Fibroblast of lung (primary cell): ENCODE measurements around the gene LRRC8C. TPM values are rescaled to one million over a fixed set of nuclear protein-coding genes. Genes with fewer than 3 reads are reported as not detected.

Experiments used
- DNase-seq, 2 donors: peaks; one replicate each; pipeline versions ENCODE4 v3.0.0 to v3.0.0-alpha.2; 2010; ENCODE audit warnings: low read depth in 2 of 2
- H2AFZ ChIP-seq: 2 replicates; pipeline ENCODE4 v1.5.1; 2012; ENCODE audit warnings: low read length, control low read depth, inconsistent platforms
- H3K27ac ChIP-seq: 2 replicates; pipeline ENCODE4 v1.5.1; 2011; ENCODE audit warnings: low read length, control low read depth; ENCODE audit not compliant: insufficient read depth
- H3K27me3 ChIP-seq: 2 replicates; pipeline ENCODE4 v1.5.1; 2011; ENCODE audit warnings: mild to moderate bottlenecking, low read length; ENCODE audit not compliant: control insufficient read depth, insufficient read depth
- H3K36me3 ChIP-seq: 2 replicates; pipeline ENCODE4 v1.5.1; 2011; ENCODE audit warnings: low read length; ENCODE audit not compliant: control insufficient read depth, insufficient read depth
- H3K4me1 ChIP-seq: 2 replicates; pipeline ENCODE4 v1.5.1; 2011; ENCODE audit warnings: low read length; ENCODE audit not compliant: control insufficient read depth, insufficient read depth; ENCODE audit errors: extremely low read depth
- H3K4me2 ChIP-seq: 2 replicates; pipeline ENCODE4 v1.5.1; 2011; ENCODE audit warnings: low read length, control low read depth; ENCODE audit not compliant: insufficient read depth; ENCODE audit errors: extremely low read depth
- H3K4me3 ChIP-seq, 4 experiments: fragments of 200-600 bp in 1 of 4; sonication (generic) in 1 of 4; replicated peaks in 1 of 4; 2 replicates each; pipeline ENCODE4 v1.5.1; 2011 to 2016; ENCODE audit warnings: low read length in 4 of 4, low read depth in 3 of 4, mild to moderate bottlenecking in 3 of 4, control low read depth in 2 of 4, inconsistent platforms in 1 of 4, mixed read lengths in 1 of 4; ENCODE audit not compliant: insufficient read depth in 1 of 4; ENCODE audit errors: control extremely low read depth in 1 of 4
- H3K79me2 ChIP-seq: 2 replicates; pipeline ENCODE4 v1.5.1; 2012; ENCODE audit warnings: mild to moderate bottlenecking, low read length, inconsistent platforms; ENCODE audit not compliant: control insufficient read depth, insufficient read depth
- H3K9ac ChIP-seq: 2 replicates; pipeline ENCODE4 v1.5.1; 2011; ENCODE audit warnings: mild to moderate bottlenecking, low read length, control low read depth; ENCODE audit not compliant: insufficient read depth
- H3K9me3 ChIP-seq: 2 replicates; pipeline ENCODE4 v1.5.1; 2012; ENCODE audit warnings: low read depth, low read length; ENCODE audit not compliant: control insufficient read depth, insufficient read depth
- H4K20me1 ChIP-seq: 2 replicates; pipeline ENCODE4 v1.5.1; 2011; ENCODE audit warnings: low read length; ENCODE audit not compliant: control insufficient read depth, insufficient read depth; ENCODE audit errors: extremely low read depth
- CTCF ChIP-seq, 2 donors: IDR thresholded peaks in 1 of 2; conservative IDR thresholded peaks in 1 of 2; 1 replicate in 1 of 2; 2 replicates in 1 of 2; pipeline ENCODE4 v1.5.1; 2011 to 2012; ENCODE audit warnings: low read length in 2 of 2, control low read depth in 1 of 2, inconsistent platforms in 1 of 2, low read depth in 1 of 2, mild to moderate bottlenecking in 1 of 2
- EZH2 ChIP-seq: IDR thresholded peaks from 2 replicates; pipeline ENCODE4 v1.5.1; 2012; ENCODE audit warnings: low read length, control low read depth, mild to moderate bottlenecking; ENCODE audit errors: missing control alignments
- polyA plus RNA-seq, 2 donors: library from polyadenylated mRNA; depleted of rRNA in 1 of 2; stranded (reverse) in 1 of 2; unstranded in 1 of 2; fragments of >200 nt; gene quantifications; 2 replicates each; pipeline ENCODE4 v1.2.1, GENCODE V29; 2011 to 2012; ENCODE audit warnings: missing spikeins in 1 of 2
- total RNA-seq: library from RNA; depleted of rRNA; stranded (reverse); fragments of >200 nt; gene quantifications from 2 replicates; pipeline ENCODE4 v1.2.1, GENCODE V29; 2014

The LRRC8C gene
- total and polyA plus RNA-seq, 2 donors (not counting 1 experiment from before 2014, with no cell fraction given): 5.4 to 13.2 TPM

- Histone ChIP-seq H3K36me3 (no peaks in the 10 kb centered on the region), H3K79me2 (peaks cover 40% of the 10 kb centered on the region), H3K27ac (no peak overlapping the region), H2AFZ (no peak overlapping the region), H3K9ac (no peak overlapping the region), H3K27me3 (no peaks in the 10 kb centered on the region), H3K4me1 (no peaks in the 10 kb centered on the region), H4K20me1 (no peaks in the 10 kb centered on the region), H3K9me3 (no peaks in the 10 kb centered on the region), H3K4me3 (no peak overlapping the region), H3K4me2 (no peak overlapping the region)
- no peak for DNase-seq
- TF ChIP-seq EZH2 (no peak), CTCF (conservative IDR thresholded peaks at IDR 0.05 in 1 of 2, IDR thresholded peaks at IDR 0.05 in 1 of 2; ENCODE audit: low read depth in 1 of 2, low read length in 2 of 2) (no peak)
Observed at GRCh38 chr1:89665941-89666340, 33.0 kb downstream of the LRRC8C start.

GRCh38 chr1:89666640-89667039 is 33.7 kb downstream of the LRRC8C start:
- no peak overlapping the region for H2AFZ ChIP-seq
- H3K4me1 ChIP-seq: no peaks in the 10 kb centered on the region
- no peaks in the 10 kb centered on the region for H4K20me1 ChIP-seq
- H3K4me3 ChIP-seq: no peak overlapping the region
- H3K4me2 ChIP-seq: no peak overlapping the region
- H3K27ac ChIP-seq: no peak overlapping the region
- no peaks in the 10 kb centered on the region for H3K36me3 ChIP-seq
- DNase-seq: no peak
- H3K79me2 ChIP-seq: peaks cover 38% of the 10 kb centered on the region
- H3K9me3 ChIP-seq: no peaks in the 10 kb centered on the region
- no peaks in the 10 kb centered on the region for H3K27me3 ChIP-seq
- TF ChIP-seq EZH2: no peak
- TF ChIP-seq CTCF (conservative IDR thresholded peaks at IDR 0.05 in 1 of 2, IDR thresholded peaks at IDR 0.05 in 1 of 2; ENCODE audit: low read depth in 1 of 2, low read length in 2 of 2): no peak
- no peak overlapping the region for H3K9ac ChIP-seq

GRCh38 chr1:89667691-89668090 is 34.8 kb downstream of the LRRC8C start:
- Histone ChIP-seq H3K79me2 (peaks cover 36% of the 10 kb centered on the region), H3K9me3 (no peaks in the 10 kb centered on the region), H2AFZ (no peak overlapping the region), H3K4me3 (no peak overlapping the region), H3K4me1 (peaks cover 2% of the 10 kb centered on the region), H3K9ac (no peak overlapping the region), H3K4me2 (no peak overlapping the region), H3K27me3 (no peaks in the 10 kb centered on the region), H3K36me3 (no peaks in the 10 kb centered on the region), H4K20me1 (no peaks in the 10 kb centered on the region), H3K27ac (no peak overlapping the region)
- no peak for DNase-seq
- TF ChIP-seq EZH2 (no peak), CTCF (conservative IDR thresholded peaks at IDR 0.05 in 1 of 2, IDR thresholded peaks at IDR 0.05 in 1 of 2; ENCODE audit: low read depth in 1 of 2, low read length in 2 of 2) (no peak)
